HG03575 (cell line): ENCODE data around the gene ABCC8.

Source experiments
- ATAC-seq: cut with Tn5 transposase; IDR thresholded peaks from one replicate; pipeline ENCODE4 v1.9.1; 2021; ENCODE audit not compliant: unreplicated experiment, insufficient number of reproducible peaks, low FRiP score; ENCODE audit errors: extremely low read depth

Gene ABCC8

DNA sequence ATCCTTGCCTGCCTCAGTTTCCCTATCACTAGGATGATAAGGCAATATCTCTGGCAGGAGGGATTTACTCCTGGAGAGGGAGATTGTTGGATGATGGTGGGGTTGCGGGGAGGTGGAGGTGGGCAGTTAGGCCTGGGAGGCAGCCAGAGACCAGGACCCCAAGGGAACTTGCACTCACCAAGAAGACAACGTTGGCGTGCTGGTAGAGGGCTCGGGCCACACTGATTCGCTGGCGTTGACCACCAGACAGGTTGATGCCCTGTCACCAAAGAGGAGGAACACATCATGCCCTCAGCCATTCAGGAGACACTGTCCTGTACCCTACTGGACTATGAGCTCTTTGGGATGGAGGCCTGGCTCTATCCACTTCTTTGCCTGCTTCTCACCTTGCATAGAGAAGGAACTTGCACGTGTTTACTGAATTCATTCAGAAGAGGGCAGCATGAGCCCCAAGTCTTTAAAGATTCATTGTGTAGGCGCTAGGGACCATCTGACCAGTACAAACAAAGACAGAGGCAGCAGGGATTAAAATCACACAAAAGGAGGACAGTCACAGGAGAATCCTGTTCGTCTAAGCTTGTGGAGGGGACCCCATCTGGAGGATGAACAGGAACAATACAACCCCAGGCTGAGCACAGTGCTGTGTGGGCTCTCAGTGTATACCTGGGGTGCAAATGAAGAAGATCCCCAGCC is 64.0 kb downstream of the ABCC8 start:
- no peak for ATAC-seq

DNA sequence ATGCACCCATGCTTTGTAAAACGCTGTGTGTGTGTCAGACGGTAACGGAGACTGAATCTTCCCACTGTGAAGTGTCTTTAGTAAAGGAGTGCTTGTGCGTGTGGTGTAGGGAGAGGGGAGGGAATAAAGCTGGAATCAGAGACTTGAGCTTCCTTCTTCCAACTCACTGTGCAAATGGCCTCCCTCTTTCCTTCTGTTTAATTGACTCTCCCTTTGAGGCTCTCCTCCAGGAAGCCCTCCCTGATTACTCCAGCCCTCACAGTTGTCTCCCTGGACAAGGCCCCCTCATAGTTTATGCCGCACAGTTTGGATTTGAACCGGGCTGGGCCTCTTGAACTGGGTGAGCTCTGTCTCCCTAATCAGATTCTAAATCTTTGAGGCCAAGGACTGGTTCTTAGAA is 65.2 kb downstream of the ABCC8 start:
- no peak for ATAC-seq

DNA sequence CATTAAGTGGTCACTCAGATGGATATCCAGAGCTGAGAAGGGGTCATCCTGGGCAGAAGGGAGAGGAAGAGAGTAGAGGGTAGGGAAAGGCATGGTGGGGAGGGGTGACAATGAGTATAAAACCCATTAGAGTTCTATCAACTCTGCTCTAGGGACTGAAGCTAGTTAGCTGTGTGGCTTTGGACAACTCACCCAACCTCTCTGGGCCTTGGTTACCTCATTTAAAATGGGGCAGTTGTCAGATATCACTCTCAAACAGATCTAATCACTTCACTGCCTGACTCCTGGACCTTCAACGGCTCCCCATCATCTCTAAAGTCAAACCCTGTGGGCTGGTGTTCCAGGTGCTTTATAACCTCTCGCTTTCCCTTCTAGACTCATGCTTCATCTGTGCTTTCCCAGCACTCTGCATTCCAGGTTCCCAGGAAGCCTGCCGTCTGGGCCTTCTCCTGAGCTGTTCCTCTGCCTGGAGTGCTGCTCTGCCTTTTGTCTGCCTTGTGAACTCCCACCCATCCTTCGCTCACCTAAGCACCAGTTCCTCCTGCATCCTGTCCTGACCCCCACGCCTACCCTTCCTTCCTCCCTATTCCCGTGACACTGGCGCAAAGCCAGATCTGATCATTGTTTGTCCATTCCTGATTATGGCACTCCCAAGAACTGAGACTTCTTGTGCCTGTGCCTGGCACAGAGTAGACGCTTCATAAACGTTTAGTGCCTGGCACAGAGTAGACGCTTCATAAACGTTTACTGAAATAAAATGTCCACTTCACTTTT is 65.9 kb downstream of the ABCC8 start:
- ATAC-seq, result no peak

DNA sequence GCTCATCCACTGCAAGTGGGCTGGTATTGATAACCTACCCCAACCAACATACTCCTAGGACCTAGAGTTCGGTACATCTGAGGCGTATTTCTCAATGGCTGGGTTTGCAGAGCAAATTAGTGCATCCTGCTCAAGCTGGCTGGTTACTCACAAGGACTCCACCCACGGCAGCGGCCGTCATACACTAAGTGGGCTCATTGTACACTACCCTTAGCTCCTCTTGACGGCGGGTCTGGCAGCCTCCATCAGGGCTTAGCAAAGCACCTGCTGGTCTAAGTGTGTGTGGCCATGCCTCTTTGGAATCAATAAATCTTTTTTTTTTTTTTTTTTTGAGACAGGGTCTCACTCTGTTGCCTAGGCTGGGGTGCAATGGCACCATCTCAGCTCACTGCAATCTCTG is 68.0 kb downstream of the ABCC8 start:
- ATAC-seq, result no peak

DNA sequence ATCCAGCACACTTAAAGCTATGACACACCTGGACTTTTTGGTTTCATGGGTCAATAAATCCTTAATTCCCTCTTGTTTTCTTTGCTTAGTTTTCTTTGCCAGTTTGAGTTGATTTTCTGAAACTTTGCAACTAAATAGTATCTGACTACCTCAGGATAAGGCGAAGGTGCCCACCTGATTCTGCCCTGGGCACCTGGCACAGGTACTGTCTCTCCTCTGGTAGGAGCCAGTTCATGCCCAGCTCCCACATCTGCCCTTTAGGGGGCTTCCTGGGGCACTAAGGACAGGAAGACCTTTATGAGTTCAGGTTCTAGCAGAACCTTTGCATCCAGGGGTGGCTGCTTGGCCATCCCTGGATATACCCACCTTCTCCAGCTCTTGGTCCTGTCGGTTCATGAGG is 68.6 kb downstream of the ABCC8 start:
- ATAC-seq, result no peak

DNA sequence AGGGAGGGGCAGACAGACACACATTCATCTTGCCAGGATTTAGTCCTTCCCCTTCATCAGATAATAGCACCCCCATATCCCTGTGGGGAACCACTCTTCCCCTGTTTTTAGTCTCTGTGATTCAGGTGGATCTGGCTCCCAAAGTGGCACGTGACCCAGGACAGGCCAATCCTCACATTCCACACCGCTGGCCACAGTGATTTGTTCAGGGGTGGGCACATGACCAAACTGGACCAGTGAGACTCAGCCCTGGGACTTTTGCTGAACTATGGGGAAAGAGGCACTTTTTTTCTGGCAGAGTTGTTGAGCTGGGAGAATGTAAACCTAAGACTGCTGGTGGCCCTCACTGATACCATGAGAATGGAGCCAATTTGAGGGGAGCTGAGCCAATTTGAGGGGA is 69.1 kb downstream of the ABCC8 start:
- ATAC-seq, result no peak

DNA sequence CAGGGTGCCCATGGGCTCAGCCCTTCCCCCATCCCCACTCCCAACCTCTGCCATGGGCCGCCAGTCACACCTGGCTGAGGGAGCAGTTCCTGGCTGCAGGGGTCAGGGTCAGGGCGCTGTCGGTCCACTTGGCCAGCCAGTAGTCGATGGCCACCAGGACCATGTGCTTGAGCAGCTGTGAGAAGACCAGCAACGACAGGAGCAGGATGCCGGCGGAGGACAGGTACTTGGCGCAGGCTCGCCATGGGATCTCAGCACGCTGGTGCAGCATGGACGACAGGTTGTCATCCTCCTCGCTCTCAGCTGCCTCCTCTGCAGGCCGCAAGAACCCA is 69.9 kb downstream of the ABCC8 start:
- ATAC-seq, result no peak

DNA sequence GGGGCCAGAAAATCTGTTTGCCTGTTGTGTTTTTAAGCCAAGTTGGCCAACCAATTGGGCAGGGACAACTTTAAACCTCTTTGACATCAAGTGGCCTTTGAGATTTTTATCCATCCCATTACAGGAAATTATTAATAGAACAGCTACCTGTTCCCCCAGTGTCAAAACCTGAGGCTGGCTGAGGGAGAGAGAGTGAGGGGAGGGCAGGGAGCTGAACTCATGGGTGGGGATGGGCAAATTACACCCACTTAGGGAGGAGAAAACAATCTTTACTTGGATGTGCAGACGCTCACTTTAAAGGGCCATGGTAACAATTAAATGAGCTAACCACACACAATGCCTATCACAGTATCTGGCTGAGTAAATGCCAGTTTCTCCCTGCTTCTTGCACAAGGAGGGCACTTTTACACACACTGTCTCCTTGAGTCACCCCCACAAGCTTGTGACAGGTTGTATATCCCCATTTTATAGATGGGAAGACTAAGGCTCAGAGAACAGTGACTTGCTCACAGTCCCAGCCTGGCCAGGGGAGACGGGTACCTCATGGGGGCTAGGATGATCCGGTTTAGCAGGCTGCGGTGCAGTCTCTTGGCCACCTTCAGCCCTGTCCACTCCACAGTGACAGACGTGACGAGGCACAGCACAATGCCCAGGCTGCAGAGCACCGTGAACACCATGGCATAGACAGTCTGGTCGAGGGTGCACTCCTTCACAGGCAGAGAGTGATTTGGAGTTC is 70.4 kb downstream of the ABCC8 start:
- ATAC-seq, result no peak

DNA sequence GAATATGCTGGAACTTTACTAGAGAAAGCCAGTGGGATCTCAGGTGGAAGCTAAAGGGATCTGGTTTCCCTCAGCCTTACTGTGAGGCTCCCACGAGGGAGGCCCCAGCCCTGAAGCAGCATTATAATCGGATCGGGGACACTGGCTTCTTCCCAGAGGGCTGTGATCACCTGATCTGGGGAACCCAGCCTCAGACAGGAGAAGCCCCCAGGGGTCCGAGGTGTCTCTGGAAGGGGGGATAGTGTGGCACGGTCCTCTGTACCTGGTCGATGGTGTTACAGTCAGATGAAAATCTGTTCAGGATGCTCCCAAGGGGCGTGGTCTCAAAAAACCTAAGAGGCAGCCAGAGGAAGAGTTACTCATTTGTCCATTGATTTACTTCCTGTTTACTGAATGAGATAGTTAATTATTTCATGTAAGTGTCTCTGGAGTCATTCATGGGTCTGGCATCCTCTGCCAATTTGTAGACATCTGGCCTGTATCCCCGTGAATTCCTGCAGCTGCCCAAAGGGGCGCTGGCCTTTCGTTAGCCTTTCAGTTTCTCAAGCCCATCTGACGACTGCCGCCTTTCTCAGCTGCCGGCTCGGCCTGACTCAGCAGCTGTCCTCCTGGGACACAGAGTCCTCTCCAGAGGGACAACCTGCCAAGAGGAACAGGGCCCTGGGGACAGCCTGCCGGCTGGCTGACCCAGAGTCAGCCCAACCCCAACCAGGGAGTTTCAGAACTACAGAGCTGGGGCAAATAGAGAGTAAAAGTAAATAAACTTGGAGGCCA is 71.2 kb downstream of the ABCC8 start:
- no peak for ATAC-seq

DNA sequence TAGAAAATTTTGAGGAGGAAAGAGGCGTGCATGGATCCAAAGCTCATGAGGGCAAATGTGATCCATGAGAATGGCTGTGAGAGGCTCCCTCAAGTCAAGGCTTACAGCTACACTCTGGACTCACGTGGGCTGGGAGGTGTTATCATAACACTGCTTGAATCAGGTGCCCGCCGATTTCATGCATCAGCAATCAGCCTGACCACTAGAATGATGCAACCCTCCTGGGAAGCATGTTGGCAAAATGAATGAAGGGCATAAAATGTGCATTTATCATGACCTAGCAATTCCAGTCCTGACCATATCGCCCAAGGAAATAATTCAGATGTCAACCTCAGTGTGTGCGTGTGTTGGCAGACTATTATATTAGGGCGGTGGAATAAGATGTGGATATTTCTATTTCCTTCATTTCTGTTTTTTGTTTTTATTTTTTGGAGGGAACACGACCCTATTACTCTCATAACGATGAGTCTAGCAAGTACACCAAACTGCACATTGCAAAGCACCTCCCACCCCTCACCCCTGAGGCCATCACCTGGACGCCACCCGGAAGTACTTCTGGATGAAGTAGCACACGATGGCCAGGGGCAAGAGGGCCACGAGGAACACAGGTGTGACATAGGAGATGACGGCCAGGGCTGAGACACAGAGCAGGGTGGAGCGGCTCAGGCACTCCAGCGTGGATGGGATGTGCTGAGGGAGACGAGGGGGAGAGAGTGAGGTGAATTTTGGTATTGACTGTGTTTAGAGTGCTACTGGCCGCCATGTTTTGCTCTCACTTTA is 72.5 kb downstream of the ABCC8 start:
- no peak for ATAC-seq

DNA sequence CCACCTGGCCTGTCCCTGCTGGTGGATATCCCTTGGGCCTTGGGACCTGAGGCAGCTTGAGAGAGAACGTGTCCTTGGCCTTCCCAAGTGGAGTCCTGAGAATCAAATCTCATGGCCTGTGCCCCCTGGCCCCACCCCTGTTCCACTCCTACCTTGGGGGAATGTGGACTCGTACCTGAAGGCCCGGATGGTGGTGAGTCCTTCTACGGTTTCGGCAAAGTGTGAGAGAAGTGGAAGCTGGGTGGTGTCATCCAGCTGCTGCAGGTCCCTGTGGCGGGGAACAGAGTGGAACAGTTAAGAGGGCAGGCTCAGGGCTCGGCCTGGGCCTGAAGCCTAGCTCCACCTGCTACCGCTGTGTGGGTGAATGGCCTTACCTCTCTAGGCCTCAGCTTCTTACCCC is 74.2 kb downstream of the ABCC8 start:
- ATAC-seq, result no peak

DNA sequence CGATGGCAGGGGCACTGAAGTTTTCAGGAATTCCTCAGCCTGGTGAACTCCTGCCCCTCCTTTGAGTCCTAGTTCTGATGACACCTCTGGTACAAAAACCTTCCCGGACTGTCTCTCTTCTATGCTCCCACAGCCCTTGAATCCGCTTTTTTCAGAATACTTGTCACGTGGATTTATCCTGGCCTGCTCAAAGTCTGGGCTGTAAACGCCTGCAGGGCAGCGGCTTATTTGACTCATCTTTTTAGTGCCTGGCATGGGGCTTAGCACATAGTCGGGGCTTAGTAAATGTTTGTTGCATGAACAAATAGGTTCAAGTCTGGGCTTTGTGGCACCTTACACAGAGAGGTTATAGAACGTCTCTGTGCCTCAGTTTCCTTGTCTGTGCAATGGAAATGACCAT is 74.8 kb downstream of the ABCC8 start:
- ATAC-seq, result no peak

DNA sequence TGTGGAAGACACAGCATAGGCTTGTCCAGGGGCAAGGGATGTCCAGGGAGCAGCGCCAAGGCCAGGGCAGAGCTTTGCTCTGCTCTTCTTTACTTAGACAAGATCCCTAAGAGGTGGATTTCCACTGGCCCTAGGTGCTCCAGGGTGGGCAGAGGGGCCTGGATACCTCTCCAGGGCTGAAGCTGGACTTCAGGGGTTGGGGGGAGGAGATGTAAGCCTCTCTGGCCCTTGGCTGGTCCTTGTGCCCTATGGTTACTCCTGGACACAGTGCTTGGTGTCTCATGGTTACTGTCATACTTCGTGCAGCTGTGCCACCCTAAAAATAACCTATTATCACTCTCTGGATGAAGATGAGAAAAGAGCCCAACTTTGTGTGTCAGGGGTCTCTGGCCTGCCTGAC is 75.3 kb downstream of the ABCC8 start:
- no peak for ATAC-seq

DNA sequence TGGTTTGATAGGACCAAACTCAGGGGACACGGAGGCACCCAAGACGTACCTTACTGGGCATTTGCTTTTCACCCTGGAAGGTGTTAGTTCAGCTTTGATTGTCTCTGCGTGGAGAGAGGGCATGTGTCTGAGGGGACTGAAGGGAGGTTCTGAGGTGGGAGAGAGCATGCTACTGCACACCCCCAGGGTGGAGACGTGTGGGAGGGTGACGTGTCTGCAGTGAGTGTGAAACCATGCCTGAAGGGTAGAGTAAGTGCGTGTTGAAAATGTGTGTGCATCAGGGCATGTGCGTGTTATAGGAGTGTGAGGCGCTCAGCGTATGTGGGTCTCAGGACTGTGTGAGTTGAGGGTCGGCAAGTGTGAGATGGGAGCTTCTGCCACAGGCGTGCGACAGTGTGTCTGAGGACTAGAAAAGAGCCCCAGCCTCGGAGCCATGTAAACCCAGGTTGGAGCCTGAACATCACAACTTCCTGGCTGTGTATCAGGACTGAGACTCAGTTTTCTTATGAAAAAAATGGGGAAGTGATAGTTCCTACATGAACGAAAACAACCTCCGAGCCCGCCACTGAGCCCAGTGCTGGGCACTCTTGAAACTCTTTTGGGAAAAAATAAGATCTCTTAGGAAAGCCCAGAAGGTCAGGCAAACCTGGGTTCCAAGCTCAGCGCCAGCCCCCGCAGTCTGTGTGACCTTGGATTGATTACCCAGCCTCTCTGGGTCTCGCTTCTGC is 76.4 kb downstream of the ABCC8 start:
- ATAC-seq, result no peak

DNA sequence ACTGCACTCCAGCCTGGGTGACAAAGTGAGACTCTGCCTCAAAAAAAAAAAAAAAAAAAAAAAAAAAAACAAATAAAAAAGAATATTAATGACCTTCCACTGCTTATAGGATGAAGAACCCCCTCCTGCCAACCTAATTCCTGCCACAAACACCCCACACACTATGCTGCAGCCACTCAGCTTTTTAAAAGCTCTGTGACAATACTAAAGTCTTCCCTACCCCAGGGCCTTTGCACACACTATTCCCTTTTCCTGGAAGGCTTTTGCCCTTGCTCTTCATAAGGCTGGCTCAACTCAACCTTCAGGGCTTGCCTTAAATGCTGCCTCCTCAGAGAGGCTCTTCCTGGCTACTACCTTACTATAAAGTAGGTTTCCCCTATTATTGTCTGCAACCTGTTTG is 77.4 kb downstream of the ABCC8 start:
- no peak for ATAC-seq

DNA sequence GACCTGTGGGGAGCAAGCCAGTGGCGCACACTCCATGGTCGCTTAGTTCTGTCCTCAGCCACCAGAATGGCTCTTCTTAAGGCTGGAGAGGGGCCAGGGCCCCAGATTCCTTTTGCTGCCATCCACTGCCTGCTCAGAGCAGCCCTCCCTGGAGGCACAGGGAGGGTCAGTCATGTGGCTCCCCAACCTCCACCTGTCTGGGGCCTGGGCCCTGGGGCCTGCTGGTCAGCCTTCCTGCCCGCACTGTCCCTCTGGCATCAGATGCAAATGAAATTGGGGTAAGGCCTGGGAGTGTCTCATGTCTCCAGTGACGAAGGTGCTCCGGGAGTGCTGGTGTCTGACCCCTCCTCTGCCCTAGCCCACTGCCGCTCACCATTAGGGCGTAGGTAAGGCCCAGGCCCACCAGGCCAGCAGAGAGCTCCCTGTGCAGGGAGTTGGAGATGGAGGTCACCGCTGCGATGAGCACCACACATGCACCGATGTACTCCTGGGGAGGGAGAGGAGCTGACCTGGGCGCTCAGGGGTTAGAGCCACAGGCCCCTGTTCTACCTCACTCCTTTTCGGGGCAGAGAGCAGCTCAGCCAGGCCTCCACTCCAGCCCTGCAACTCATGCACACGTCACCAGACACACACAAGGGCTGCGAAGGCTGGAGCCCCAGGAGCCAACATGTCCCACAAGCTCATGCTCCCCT is 79.2 kb downstream of the ABCC8 start:
- no peak for ATAC-seq

DNA sequence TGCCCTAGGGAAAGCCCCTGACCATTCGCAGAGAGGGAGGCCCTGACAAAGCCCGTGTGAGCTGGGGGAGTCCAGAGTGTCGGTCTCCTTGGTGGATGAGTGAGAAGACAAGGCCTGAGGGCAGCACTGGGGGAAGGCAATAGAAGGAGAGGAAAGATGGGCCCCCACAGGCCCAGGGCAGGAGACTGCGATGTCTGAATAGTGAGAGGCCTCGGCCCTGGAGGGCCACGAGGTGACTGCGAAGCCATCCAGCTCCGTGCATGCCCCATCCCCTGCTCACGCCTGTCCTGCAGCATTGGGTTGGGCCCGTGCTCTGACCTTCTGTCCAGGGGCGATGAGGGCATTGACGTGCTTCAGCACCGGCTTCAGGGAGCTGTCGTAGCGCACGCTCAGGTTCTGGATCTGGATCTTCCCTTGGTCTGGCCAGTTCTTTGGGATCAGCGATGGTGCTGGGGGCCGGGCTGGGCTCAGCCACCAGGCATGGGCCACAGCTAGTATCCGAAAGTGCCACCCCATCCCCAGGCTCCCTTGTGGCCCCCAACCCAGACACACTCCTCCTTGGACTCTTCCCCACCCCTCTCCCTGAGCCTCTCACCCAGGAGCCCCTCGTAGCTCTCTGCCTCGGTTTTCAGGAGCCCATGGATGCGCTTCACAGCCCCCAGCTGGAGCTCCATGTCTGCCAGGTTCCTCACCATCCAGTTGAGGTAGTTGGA is 79.9 kb downstream of the ABCC8 start:
- no peak for ATAC-seq
